HepG2 (cell line): ENCODE measurements around the gene IGFBP6. TPM values are rescaled to one million over a fixed set of nuclear protein-coding genes. Genes with fewer than 3 reads are reported as not detected.

ENCODE experiments used
- CREB1 ChIP-seq, 2 experiments: fragments of 450-650 bp in 1 of 2; IDR thresholded peaks; 2 replicates each; pipeline ENCODE4 v1.6.1; 2016 to 2017; ENCODE audit warnings: control low read depth in 1 of 2, mild to moderate bottlenecking in 1 of 2, missing compliant biosample characterization in 1 of 2, missing genetic modification characterization in 1 of 2
- RBFOX2 ChIP-seq: fragments of 200-400 bp; formaldehyde crosslinking; IDR thresholded peaks from 2 replicates; pipeline ENCODE4 v1.6.1; 2017; ENCODE audit warnings: low read depth, mild to moderate bottlenecking, low read length
- ZMAT3 ChIP-seq: sonication (generic); formaldehyde crosslinking; conservative IDR thresholded peaks from 2 replicates; pipeline ENCODE4 v1.7.0; 2021; ENCODE audit warnings: missing genetic modification reagents
- ZNF446 ChIP-seq: sonication (generic); formaldehyde crosslinking; IDR thresholded peaks from 2 replicates; pipeline ENCODE4 v1.5.0; 2020; ENCODE audit warnings: mild to moderate bottlenecking, missing genetic modification reagents
- polyA plus RNA-seq, 8 experiments: library from polyadenylated mRNA; depleted of rRNA in 3 of 8; stranded (reverse) in 7 of 8; unstranded in 1 of 8; fragments of >200 nt; fragmentation: Illumina TruSeq in 4 of 8; extraction: Trizol in 4 of 8; gene quantifications; 2 replicates each; pipeline versions ENCODE4 v1.2.1 to v1.2.3, GENCODE V29; 2011 to 2016; ENCODE audit warnings: low read depth in 4 of 8, missing spikeins in 1 of 8, mixed read lengths in 1 of 8; ENCODE audit not compliant: insufficient read depth in 1 of 8
- total RNA-seq, 5 experiments: library from RNA; depleted of rRNA; stranded (reverse); fragments of >200 nt; fragmentation: Illumina TruSeq; extraction: Trizol; gene quantifications; 2 replicates each; pipeline ENCODE4 v1.2.3, GENCODE V29; 2016; ENCODE audit warnings: low read depth in 1 of 5
- TF ChIP-seq, protein P1 (sequence below): sonication (generic); formaldehyde crosslinking; IDR thresholded peaks from 2 replicates; pipeline ENCODE4 v1.5.0; 2020; ENCODE audit warnings: mild to moderate bottlenecking, missing genetic modification reagents, borderline replicate concordance
- TF ChIP-seq, protein P2 (sequence below): sonication (generic); formaldehyde crosslinking; IDR thresholded peaks from 2 replicates; pipeline ENCODE4 v1.5.1; 2020; ENCODE audit warnings: mild to moderate bottlenecking, missing genetic modification reagents, borderline replicate concordance

IGFBP6 gene
- total and polyA plus RNA-seq, 2 of the 13 experiments (the other 11 are each of a cell fraction or from before 2014, with no cell fraction given), result 3.9 to 25.2 TPM

- TF ChIP-seq, protein P1, sequence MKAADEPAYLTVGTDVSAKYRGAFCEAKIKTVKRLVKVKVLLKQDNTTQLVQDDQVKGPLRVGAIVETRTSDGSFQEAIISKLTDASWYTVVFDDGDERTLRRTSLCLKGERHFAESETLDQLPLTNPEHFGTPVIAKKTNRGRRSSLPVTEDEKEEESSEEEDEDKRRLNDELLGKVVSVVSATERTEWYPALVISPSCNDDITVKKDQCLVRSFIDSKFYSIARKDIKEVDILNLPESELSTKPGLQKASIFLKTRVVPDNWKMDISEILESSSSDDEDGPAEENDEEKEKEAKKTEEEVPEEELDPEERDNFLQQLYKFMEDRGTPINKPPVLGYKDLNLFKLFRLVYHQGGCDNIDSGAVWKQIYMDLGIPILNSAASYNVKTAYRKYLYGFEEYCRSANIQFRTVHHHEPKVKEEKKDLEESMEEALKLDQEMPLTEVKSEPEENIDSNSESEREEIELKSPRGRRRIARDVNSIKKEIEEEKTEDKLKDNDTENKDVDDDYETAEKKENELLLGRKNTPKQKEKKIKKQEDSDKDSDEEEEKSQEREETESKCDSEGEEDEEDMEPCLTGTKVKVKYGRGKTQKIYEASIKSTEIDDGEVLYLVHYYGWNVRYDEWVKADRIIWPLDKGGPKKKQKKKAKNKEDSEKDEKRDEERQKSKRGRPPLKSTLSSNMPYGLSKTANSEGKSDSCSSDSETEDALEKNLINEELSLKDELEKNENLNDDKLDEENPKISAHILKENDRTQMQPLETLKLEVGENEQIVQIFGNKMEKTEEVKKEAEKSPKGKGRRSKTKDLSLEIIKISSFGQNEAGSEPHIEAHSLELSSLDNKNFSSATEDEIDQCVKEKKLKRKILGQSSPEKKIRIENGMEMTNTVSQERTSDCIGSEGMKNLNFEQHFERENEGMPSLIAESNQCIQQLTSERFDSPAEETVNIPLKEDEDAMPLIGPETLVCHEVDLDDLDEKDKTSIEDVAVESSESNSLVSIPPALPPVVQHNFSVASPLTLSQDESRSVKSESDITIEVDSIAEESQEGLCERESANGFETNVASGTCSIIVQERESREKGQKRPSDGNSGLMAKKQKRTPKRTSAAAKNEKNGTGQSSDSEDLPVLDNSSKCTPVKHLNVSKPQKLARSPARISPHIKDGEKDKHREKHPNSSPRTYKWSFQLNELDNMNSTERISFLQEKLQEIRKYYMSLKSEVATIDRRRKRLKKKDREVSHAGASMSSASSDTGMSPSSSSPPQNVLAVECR (CRISPR knock-in tag), result peak; percentile 71; the same call in 1 of the 2 replicates
- TF ChIP-seq ZMAT3 (peak; percentile 72), RBFOX2 (peak; percentile 98), CREB1 (IDR thresholded peaks at IDR 0.05) (peak; percentile 76), CREB1 (CRISPR knock-in tag; IDR thresholded peaks at IDR 0.05) (peak; percentile 69), ZNF446 (CRISPR knock-in tag) (peak; percentile 70; the same call in 1 of the 2 replicates)
- TF ChIP-seq, protein P2, sequence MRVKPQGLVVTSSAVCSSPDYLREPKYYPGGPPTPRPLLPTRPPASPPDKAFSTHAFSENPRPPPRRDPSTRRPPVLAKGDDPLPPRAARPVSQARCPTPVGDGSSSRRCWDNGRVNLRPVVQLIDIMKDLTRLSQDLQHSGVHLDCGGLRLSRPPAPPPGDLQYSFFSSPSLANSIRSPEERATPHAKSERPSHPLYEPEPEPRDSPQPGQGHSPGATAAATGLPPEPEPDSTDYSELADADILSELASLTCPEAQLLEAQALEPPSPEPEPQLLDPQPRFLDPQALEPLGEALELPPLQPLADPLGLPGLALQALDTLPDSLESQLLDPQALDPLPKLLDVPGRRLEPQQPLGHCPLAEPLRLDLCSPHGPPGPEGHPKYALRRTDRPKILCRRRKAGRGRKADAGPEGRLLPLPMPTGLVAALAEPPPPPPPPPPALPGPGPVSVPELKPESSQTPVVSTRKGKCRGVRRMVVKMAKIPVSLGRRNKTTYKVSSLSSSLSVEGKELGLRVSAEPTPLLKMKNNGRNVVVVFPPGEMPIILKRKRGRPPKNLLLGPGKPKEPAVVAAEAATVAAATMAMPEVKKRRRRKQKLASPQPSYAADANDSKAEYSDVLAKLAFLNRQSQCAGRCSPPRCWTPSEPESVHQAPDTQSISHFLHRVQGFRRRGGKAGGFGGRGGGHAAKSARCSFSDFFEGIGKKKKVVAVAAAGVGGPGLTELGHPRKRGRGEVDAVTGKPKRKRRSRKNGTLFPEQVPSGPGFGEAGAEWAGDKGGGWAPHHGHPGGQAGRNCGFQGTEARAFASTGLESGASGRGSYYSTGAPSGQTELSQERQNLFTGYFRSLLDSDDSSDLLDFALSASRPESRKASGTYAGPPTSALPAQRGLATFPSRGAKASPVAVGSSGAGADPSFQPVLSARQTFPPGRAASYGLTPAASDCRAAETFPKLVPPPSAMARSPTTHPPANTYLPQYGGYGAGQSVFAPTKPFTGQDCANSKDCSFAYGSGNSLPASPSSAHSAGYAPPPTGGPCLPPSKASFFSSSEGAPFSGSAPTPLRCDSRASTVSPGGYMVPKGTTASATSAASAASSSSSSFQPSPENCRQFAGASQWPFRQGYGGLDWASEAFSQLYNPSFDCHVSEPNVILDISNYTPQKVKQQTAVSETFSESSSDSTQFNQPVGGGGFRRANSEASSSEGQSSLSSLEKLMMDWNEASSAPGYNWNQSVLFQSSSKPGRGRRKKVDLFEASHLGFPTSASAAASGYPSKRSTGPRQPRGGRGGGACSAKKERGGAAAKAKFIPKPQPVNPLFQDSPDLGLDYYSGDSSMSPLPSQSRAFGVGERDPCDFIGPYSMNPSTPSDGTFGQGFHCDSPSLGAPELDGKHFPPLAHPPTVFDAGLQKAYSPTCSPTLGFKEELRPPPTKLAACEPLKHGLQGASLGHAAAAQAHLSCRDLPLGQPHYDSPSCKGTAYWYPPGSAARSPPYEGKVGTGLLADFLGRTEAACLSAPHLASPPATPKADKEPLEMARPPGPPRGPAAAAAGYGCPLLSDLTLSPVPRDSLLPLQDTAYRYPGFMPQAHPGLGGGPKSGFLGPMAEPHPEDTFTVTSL (CRISPR knock-in tag), result no peak
Measured at GRCh38 chr12:53079226-53080117, 18.0 kb upstream of the IGFBP6 start, which contains the start of gene SPRYD3 (continued).
